Suprapubic skin (tissue), 4 donors: ENCODE data around the gene MAPKAPK2. TPM values are rescaled to one million over a fixed set of nuclear protein-coding genes. Genes with fewer than 3 reads are reported as not detected.

Source experiments
- DNase-seq, 2 donors: peaks; one replicate each; pipeline ENCODE4 v3.0.0-alpha.2; 2019; ENCODE audit warnings: low spot score in 2 of 2
- H3K27ac ChIP-seq: fragments of 200-600 bp; sonication (generic); one replicate; pipeline ENCODE4 v1.5.1; 2019
- H3K27me3 ChIP-seq: fragments of 200-600 bp; sonication (generic); one replicate; pipeline ENCODE4 v1.5.1; 2019
- H3K36me3 ChIP-seq: fragments of 200-600 bp; sonication (generic); one replicate; pipeline ENCODE4 v1.5.1; 2019
- H3K4me1 ChIP-seq: fragments of 200-600 bp; sonication (generic); one replicate; pipeline ENCODE4 v1.5.1; 2019
- H3K4me3 ChIP-seq: fragments of 200-600 bp; sonication (generic); one replicate; pipeline ENCODE4 v1.5.1; 2019; ENCODE audit warnings: mild to moderate bottlenecking
- H3K9me3 ChIP-seq: fragments of 200-600 bp; sonication (generic); one replicate; pipeline ENCODE4 v1.5.1; 2019
- CTCF ChIP-seq, 2 donors: fragments of 200-600 bp in 1 of 2; fragments of 450-650 bp in 1 of 2; sonication (generic) in 1 of 2; IDR thresholded peaks; one replicate each; pipeline ENCODE4 v1.5.1; 2016 to 2019; ENCODE audit warnings: antibody characterized with exemption in 2 of 2, mild to moderate bottlenecking in 1 of 2, moderate library complexity in 1 of 2
- EP300 ChIP-seq: sonication (generic); formaldehyde crosslinking; IDR thresholded peaks from one replicate; pipeline ENCODE4 v1.6.1; 2017; ENCODE audit warnings: antibody characterized with exemption
- POLR2A ChIP-seq, 2 donors: fragments of 450-650 bp; IDR thresholded peaks; one replicate each; pipeline ENCODE4 v1.6.1; 2017; ENCODE audit warnings: antibody characterized with exemption in 2 of 2, mild to moderate bottlenecking in 2 of 2, moderate library complexity in 2 of 2
- POLR2AphosphoS5 ChIP-seq, 3 donors: sonication (generic); formaldehyde crosslinking; IDR thresholded peaks; one replicate each; pipeline ENCODE4 v1.6.1; 2017; ENCODE audit warnings: antibody characterized with exemption in 3 of 3
- WGBS: methylation state at CpG from one replicate; pipeline ENCODE4 v1.1.5; 2018; 5-methylcytosine and 5-hydroxymethylcytosine counted together
- total RNA-seq, 4 donors: library from RNA; depleted of rRNA; stranded (reverse); fragments of >200 nt; gene quantifications; one replicate each; pipeline ENCODE4 v1.1.0, GENCODE V29; 2016

The MAPKAPK2 gene
- total RNA-seq, 4 donors from 2014 or later: 38.0 to 72.3 (median 62.4) TPM

- TF ChIP-seq POLR2AphosphoS5 (IDR thresholded peaks at IDR 0.05): no peak
- TF ChIP-seq POLR2A (IDR thresholded peaks at IDR 0.05): no peak
- no peak for TF ChIP-seq CTCF (IDR thresholded peaks at IDR 0.05)
- no peak for TF ChIP-seq EP300
- WGBS: 95% methylated on average over 1 of the region's 1 CpG
- H3K27me3 ChIP-seq: peaks cover 2% of the 10 kb centered on the region
- no peak overlapping the region for H3K27ac ChIP-seq
- DNase-seq: no peak
- no peaks in the 10 kb centered on the region for H3K4me1 ChIP-seq
- H3K9me3 ChIP-seq: no peaks in the 10 kb centered on the region
- no peak overlapping the region for H3K4me3 ChIP-seq
- no peaks in the 10 kb centered on the region for H3K36me3 ChIP-seq
These were observed 60.6 kb downstream of the MAPKAPK2 start for GRCh38 chr1:206745301-206745700.

- H3K9me3 ChIP-seq: no peaks in the 10 kb centered on the region
- no peaks in the 10 kb centered on the region for H3K4me1 ChIP-seq
- 90% methylated on average over 3 of the region's 3 CpGs for WGBS
These were observed 63.8 kb downstream of the MAPKAPK2 start for GRCh38 chr1:206748348-206749030.

GRCh38 chr1:206751891-206752290 is 67.2 kb downstream of the MAPKAPK2 start:
- H3K36me3 ChIP-seq: no peaks in the 10 kb centered on the region
- no peak overlapping the region for H3K4me3 ChIP-seq
- H3K9me3 ChIP-seq: no peaks in the 10 kb centered on the region
- TF ChIP-seq POLR2AphosphoS5 (IDR thresholded peaks at IDR 0.05) (no peak), POLR2A (IDR thresholded peaks at IDR 0.05) (no peak), CTCF (IDR thresholded peaks at IDR 0.05) (no peak), EP300 (no peak)
- H3K27ac ChIP-seq: no peak overlapping the region
- peaks cover 11% of the 10 kb centered on the region for H3K27me3 ChIP-seq
- DNase-seq: no peak
- WGBS: 48% methylated on average over 5 of the region's 5 CpGs
- no peaks in the 10 kb centered on the region for H3K4me1 ChIP-seq

More at GRCh38 chr1:206748348-206749030, 63.8 kb downstream of the MAPKAPK2 start:
- Histone ChIP-seq H3K27ac (no peak overlapping the region), H3K4me3 (no peak overlapping the region), H3K27me3 (peaks cover 11% of the 10 kb centered on the region), H3K36me3 (no peaks in the 10 kb centered on the region)
- DNase-seq: no peak
- TF ChIP-seq POLR2AphosphoS5 (IDR thresholded peaks at IDR 0.05) (no peak), CTCF (IDR thresholded peaks at IDR 0.05) (no peak), EP300 (no peak), POLR2A (IDR thresholded peaks at IDR 0.05) (no peak)

- H3K4me3 ChIP-seq: no peak overlapping the region
- no peaks in the 10 kb centered on the region for H3K4me1 ChIP-seq
- 96% methylated on average over 2 of the region's 2 CpGs for WGBS
- peaks cover 11% of the 10 kb centered on the region for H3K27me3 ChIP-seq
- H3K27ac ChIP-seq: no peak overlapping the region
- TF ChIP-seq POLR2AphosphoS5 (IDR thresholded peaks at IDR 0.05) (no peak), POLR2A (IDR thresholded peaks at IDR 0.05) (no peak), CTCF (IDR thresholded peaks at IDR 0.05) (no peak), EP300 (no peak)
- no peak for DNase-seq
- H3K36me3 ChIP-seq: no peaks in the 10 kb centered on the region
- no peaks in the 10 kb centered on the region for H3K9me3 ChIP-seq
These were observed 67.8 kb downstream of the MAPKAPK2 start for GRCh38 chr1:206752481-206752880.

- DNase-seq: no peak
- peaks cover 11% of the 10 kb centered on the region for H3K27me3 ChIP-seq
- 89% methylated on average over 3 of the region's 3 CpGs for WGBS
- H3K4me3 ChIP-seq: no peak overlapping the region
- H3K4me1 ChIP-seq: no peaks in the 10 kb centered on the region
- H3K36me3 ChIP-seq: no peaks in the 10 kb centered on the region
- TF ChIP-seq EP300: no peak
- no peak for TF ChIP-seq POLR2AphosphoS5 (IDR thresholded peaks at IDR 0.05)
- no peak for TF ChIP-seq POLR2A (IDR thresholded peaks at IDR 0.05)
- no peak for TF ChIP-seq CTCF (IDR thresholded peaks at IDR 0.05)
- H3K27ac ChIP-seq: no peak overlapping the region
- no peaks in the 10 kb centered on the region for H3K9me3 ChIP-seq
These were observed 68.4 kb downstream of the MAPKAPK2 start for GRCh38 chr1:206753141-206753540.
